AG04449 (cell line): ENCODE measurements around the gene NTF4.
"Not testable (repeated sequence)": the region's sequence is repeated elsewhere in the genome, so short reads cannot be mapped to it uniquely, and the experiment has no call there.

Experiments
- CTCF ChIA-PET: fragments of 350-600 bp; formaldehyde crosslinking; extraction: SDS; loops from one replicate; lab custom pipeline; 2021; ENCODE audit warnings: antibody characterized with exemption; lab: Yijun Ruan, JAX
- POLR2A ChIA-PET: fragments of 400-600, 350-600 bp; formaldehyde crosslinking; extraction: SDS; loops from one replicate; lab custom pipeline; 2020; ENCODE audit warnings: antibody characterized with exemption, inconsistent platforms; lab: Yijun Ruan, JAX
- DNase-seq: peaks from one replicate; pipeline ENCODE4 v3.0.0-alpha.2; 2010; ENCODE audit warnings: low read depth, low spot score
- H3K4me3 ChIP-seq: 2 replicates; pipeline ENCODE4 v1.5.1; 2011; ENCODE audit warnings: low read depth, mild to moderate bottlenecking, control low read depth, low read length
- CTCF ChIP-seq: IDR thresholded peaks from one replicate; pipeline ENCODE4 v1.5.1; 2011; ENCODE audit warnings: mild to moderate bottlenecking, moderate library complexity, low read length, control low read depth, inconsistent platforms; ENCODE audit not compliant: insufficient read depth; ENCODE audit errors: missing control alignments

NTF4 gene

GRCh38 chr19:49064029-49064629, 489 bp downstream of the NTF4 start:
- POLR2A ChIA-PET, result no interaction called here
- TF ChIP-seq CTCF, result no peak
- DNase-seq, result no peak
- H3K4me3 ChIP-seq, result peak overlapping the region; percentile 43
- CTCF ChIA-PET, result interaction anchor here (0.7 kb wide), 1 partner anchor 70 kb away, joined by 3 read pairs; the partner anchor contains the start of gene RUVBL2

- no peak overlapping the region for H3K4me3 ChIP-seq
- POLR2A ChIA-PET, result no interaction called here
- CTCF ChIA-PET, result interaction anchor here (1.8 to 5.0 kb wide), 4 partner anchors 9 to 68 kb away, joined by 8 to 46 read pairs (median 14); partner anchors contain the start of genes GYS1 and RUVBL2
- DNase-seq, result no peak
- no peak for TF ChIP-seq CTCF
Observed at GRCh38 chr19:49061445-49061844, 3.2 kb downstream of the NTF4 start.

GRCh38 chr19:49061000-49061399, 3.6 kb downstream of the NTF4 start:
- POLR2A ChIA-PET, result no interaction called here
- CTCF ChIA-PET, result interaction anchor here (1.1 to 5.0 kb wide), 6 partner anchors 9 to 85 kb away, joined by 3 to 46 read pairs (median 9); partner anchors contain the start of genes GYS1 and RUVBL2
- no peak overlapping the region for H3K4me3 ChIP-seq
- no peak for TF ChIP-seq CTCF
- no peak for DNase-seq

- TF ChIP-seq CTCF, result no peak
- ChIA-PET POLR2A (no interaction called here), CTCF (interaction anchor here (0.9 to 5.0 kb wide), 4 partner anchors 15 to 66 kb away, joined by 3 to 46 read pairs (median 22); partner anchors contain the start of genes GYS1 and RUVBL2)
- DNase-seq, result no peak
- H3K4me3 ChIP-seq, result no peak overlapping the region
Observed at GRCh38 chr19:49059053-49059452, 5.6 kb downstream of the NTF4 start.

GRCh38 chr19:49058562-49058961, 6.1 kb downstream of the NTF4 start:
- ChIA-PET POLR2A (interaction anchor here (1.3 kb wide), 1 partner anchor 67 kb away, joined by 6 read pairs; no protein-coding TSS in a partner anchor), CTCF (interaction anchor here (1.0 to 5.0 kb wide), 7 partner anchors 10 to 66 kb away, joined by 3 to 46 read pairs (median 5); partner anchors contain the start of genes GYS1 and RUVBL2)
- DNase-seq, result no peak
- no peak overlapping the region for H3K4me3 ChIP-seq
- no peak for TF ChIP-seq CTCF

GRCh38 chr19:49057636-49058234, 6.9 kb downstream of the NTF4 start, which contains the start of gene CGB7:
Gene CGB7, minus strand, starts transcription at chr19:49057749. Its CDS starts 2,374 bp downstream, at chr19:49055375.
- H3K4me3 ChIP-seq, result peak within 1 kb of the TSS; percentile 66
- no peak for DNase-seq
- TF ChIP-seq CTCF, result no peak
- POLR2A ChIA-PET, result interaction anchor here (0.9 to 1.3 kb wide), 3 partner anchors 39 to 66 kb away, joined by 3 to 7 read pairs (median 6); no protein-coding TSS in a partner anchor
- CTCF ChIA-PET, result interaction anchor here (1.0 to 5.0 kb wide), 7 partner anchors 11 to 65 kb away, joined by 3 to 46 read pairs (median 5); partner anchors contain the start of genes GYS1, KCNA7 and RUVBL2

GRCh38 chr19:49056902-49057596, 7.6 kb downstream of the NTF4 start:
- ChIA-PET POLR2A (interaction anchor here (0.9 to 1.6 kb wide), 7 partner anchors 9 to 65 kb away, joined by 3 to 7 read pairs (median 4); partner anchors contain the start of genes GYS1 and RUVBL2), CTCF (interaction anchor here (0.7 to 5.0 kb wide), 11 partner anchors 8 to 151 kb away, joined by 3 to 46 read pairs (median 5); partner anchors contain the start of genes GYS1, KCNA7 and RUVBL2)
- DNase-seq, result not testable (repeated sequence)
- peak overlapping the region; percentile 66 for H3K4me3 ChIP-seq
